Measurements from ENCODE around the gene COMTD1.
"Not testable (repeated sequence)": the region's sequence is repeated elsewhere in the genome, so short reads cannot be mapped to it uniquely, and the experiment has no call there.

Gene COMTD1

DNA sequence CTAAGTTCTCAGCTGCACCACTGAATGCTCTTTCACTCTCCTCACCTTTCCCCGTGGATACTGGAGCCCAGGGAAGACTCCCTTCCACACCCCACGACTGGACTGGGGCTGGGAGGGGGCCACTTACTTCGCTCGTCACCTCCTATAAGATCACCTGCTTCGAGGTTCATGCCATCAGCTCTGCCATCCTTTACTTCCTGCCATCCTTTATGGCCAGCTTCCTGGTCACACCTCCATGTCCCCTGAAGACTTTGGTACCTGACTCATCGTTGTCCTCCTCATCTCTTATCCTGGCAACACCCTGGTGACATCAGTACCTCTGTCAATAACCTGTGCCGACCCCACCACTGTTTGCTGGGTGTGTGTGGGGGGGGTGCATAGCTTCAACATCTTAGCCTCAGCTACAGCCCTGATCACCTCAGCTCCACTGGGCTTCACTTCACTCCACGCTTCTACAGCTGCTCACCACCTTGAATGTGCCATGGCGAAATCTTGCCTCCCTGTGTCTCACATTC, 33.9 kb downstream of the COMTD1 start:
- H3K79me2 ChIP-seq (ENCODE audit: low read length), result no peaks in the 10 kb centered on the region
- H3K4me2 ChIP-seq (ENCODE audit: low read length), result no peak overlapping the region
- no peak overlapping the region for H3K4me3 ChIP-seq (ENCODE audit: low read length)
- no peaks in the 10 kb centered on the region for H4K20me1 ChIP-seq (ENCODE audit: insufficient read depth, low read length)
- H3K9me3 ChIP-seq (ENCODE audit: insufficient read depth, low read length), result no peaks in the 10 kb centered on the region
- TF ChIP-seq CTCF (IDR thresholded peaks at IDR 0.05; ENCODE audit: low read depth, low read length), result no peak
- no peak for TF ChIP-seq EZH2phosphoT487 (IDR thresholded peaks at IDR 0.05; ENCODE audit: low read depth)
- H2AFZ ChIP-seq (ENCODE audit: low read depth, low read length), result no peak overlapping the region
- H3K27me3 ChIP-seq (ENCODE audit: low read depth, low read length), result no peaks in the 10 kb centered on the region
- no peaks in the 10 kb centered on the region for H3K36me3 ChIP-seq (replicated peaks; ENCODE audit: low read depth, low read length)
- no peak overlapping the region for H3K9ac ChIP-seq (ENCODE audit: low read length)
- H3K27ac ChIP-seq (ENCODE audit: low read length), result no peak overlapping the region
- H3K4me1 ChIP-seq (ENCODE audit: low read length), result no peaks in the 10 kb centered on the region

GRCh38 chr10:75199949-75200348, 35.8 kb downstream of the COMTD1 start:
- not testable (repeated sequence) for H3K27me3 ChIP-seq (ENCODE audit: low read depth, low read length); H3K27ac ChIP-seq (ENCODE audit: low read length); H3K9me3 ChIP-seq (ENCODE audit: insufficient read depth, low read length); H3K4me2 ChIP-seq (ENCODE audit: low read length); H3K4me1 ChIP-seq (ENCODE audit: low read length); H3K79me2 ChIP-seq (ENCODE audit: low read length); H3K9ac ChIP-seq (ENCODE audit: low read length); H2AFZ ChIP-seq (ENCODE audit: low read depth, low read length); H3K4me3 ChIP-seq (ENCODE audit: low read length); H3K36me3 ChIP-seq (replicated peaks; ENCODE audit: low read depth, low read length); H4K20me1 ChIP-seq (ENCODE audit: insufficient read depth, low read length)

DNA sequence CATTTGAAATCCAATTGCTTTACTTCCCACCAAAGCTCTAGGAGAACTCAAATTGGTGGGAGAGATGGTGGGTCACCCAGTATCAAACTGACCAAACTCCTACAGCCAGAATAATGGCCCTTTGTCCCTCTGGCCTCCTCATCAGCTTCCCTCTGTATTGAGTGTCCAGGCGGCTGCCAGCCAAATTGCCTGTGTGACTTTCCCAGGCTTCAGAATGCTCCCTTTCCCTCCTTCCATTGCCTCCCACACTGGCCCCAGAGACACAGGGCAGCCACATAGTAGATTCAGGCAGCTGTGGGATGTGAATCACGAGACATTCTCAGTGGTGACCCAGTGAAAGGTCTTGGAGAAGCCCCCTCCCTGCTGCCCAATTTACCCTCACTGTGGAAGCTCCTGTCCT, 37.9 kb downstream of the COMTD1 start:
- H3K27me3 ChIP-seq (ENCODE audit: low read depth, low read length), result no peaks in the 10 kb centered on the region
- no peak overlapping the region for H3K4me2 ChIP-seq (ENCODE audit: low read length)
- no peak overlapping the region for H2AFZ ChIP-seq (ENCODE audit: low read depth, low read length)
- no peaks in the 10 kb centered on the region for H3K9me3 ChIP-seq (ENCODE audit: insufficient read depth, low read length)
- H3K4me3 ChIP-seq (ENCODE audit: low read length), result no peak overlapping the region
- H3K36me3 ChIP-seq (replicated peaks; ENCODE audit: low read depth, low read length), result no peaks in the 10 kb centered on the region
- no peak overlapping the region for H3K27ac ChIP-seq (ENCODE audit: low read length)
- no peak for TF ChIP-seq CTCF (IDR thresholded peaks at IDR 0.05; ENCODE audit: low read depth, low read length)
- TF ChIP-seq EZH2phosphoT487 (IDR thresholded peaks at IDR 0.05; ENCODE audit: low read depth), result no peak
- no peaks in the 10 kb centered on the region for H4K20me1 ChIP-seq (ENCODE audit: insufficient read depth, low read length)
- no peak overlapping the region for H3K9ac ChIP-seq (ENCODE audit: low read length)
- H3K79me2 ChIP-seq (ENCODE audit: low read length), result no peaks in the 10 kb centered on the region
- H3K4me1 ChIP-seq (ENCODE audit: low read length), result no peaks in the 10 kb centered on the region

GRCh38 chr10:75197066-75197465, 38.7 kb downstream of the COMTD1 start:
- Histone ChIP-seq H3K27me3 (ENCODE audit: low read depth, low read length) (no peaks in the 10 kb centered on the region), H3K4me2 (ENCODE audit: low read length) (no peak overlapping the region), H3K79me2 (ENCODE audit: low read length) (no peaks in the 10 kb centered on the region), H2AFZ (ENCODE audit: low read depth, low read length) (no peak overlapping the region), H4K20me1 (ENCODE audit: insufficient read depth, low read length) (no peaks in the 10 kb centered on the region), H3K4me3 (ENCODE audit: low read length) (no peak overlapping the region), H3K9me3 (ENCODE audit: insufficient read depth, low read length) (no peaks in the 10 kb centered on the region), H3K4me1 (ENCODE audit: low read length) (no peaks in the 10 kb centered on the region), H3K27ac (ENCODE audit: low read length) (no peak overlapping the region), H3K9ac (ENCODE audit: low read length) (no peak overlapping the region), H3K36me3 (replicated peaks; ENCODE audit: low read depth, low read length) (no peaks in the 10 kb centered on the region)
- TF ChIP-seq EZH2phosphoT487 (IDR thresholded peaks at IDR 0.05; ENCODE audit: low read depth) (no peak), CTCF (IDR thresholded peaks at IDR 0.05; ENCODE audit: low read depth, low read length) (no peak)

All from OCI-LY3 (cell line).